HG03442 (cell line): ENCODE data around the gene GJC2.
"Not testable (repeated sequence)": the region's sequence is repeated elsewhere in the genome, so short reads cannot be mapped to it uniquely, and the experiment has no call there.

Experiments used
- ATAC-seq: cut with Tn5 transposase; IDR thresholded peaks from one replicate; pipeline ENCODE4 v1.9.1; 2021; ENCODE audit warnings: mild to moderate bottlenecking, moderate library complexity; ENCODE audit not compliant: unreplicated experiment

Gene GJC2

GRCh38 chr1:228149406-228150119, at the start of gene GJC2:
GJC2 (plus strand) TSS chr1:228149930; CDS start chr1:228157759, 7,829 bp downstream.
- ATAC-seq = no peak

- no peak for ATAC-seq
Measured at GRCh38 chr1:228100822-228101613, 48.7 kb upstream of the GJC2 start.

GRCh38 chr1:228101614-228101993, 48.1 kb upstream of the GJC2 start:
- ATAC-seq = no peak

GRCh38 chr1:228101994-228102790, 47.5 kb upstream of the GJC2 start:
- ATAC-seq = peak; percentile 16

- ATAC-seq = peak; percentile 72
Measured at GRCh38 chr1:228102791-228103620, 46.7 kb upstream of the GJC2 start, which contains the start of gene C1orf35. C1orf35 (minus strand) TSS chr1:228103325; CDS start chr1:228103227, 98 bp downstream.

GRCh38 chr1:228104526-228105269, 45.0 kb upstream of the GJC2 start:
- ATAC-seq = no peak

GRCh38 chr1:228105270-228105995, 44.3 kb upstream of the GJC2 start:
- no peak for ATAC-seq

- no peak for ATAC-seq
Measured at GRCh38 chr1:228105996-228106799, 43.5 kb upstream of the GJC2 start.

GRCh38 chr1:228106800-228107054, 43.0 kb upstream of the GJC2 start:
- no peak for ATAC-seq

- ATAC-seq = no peak
Measured at GRCh38 chr1:228107636-228108035, 42.1 kb upstream of the GJC2 start.

GRCh38 chr1:228108055-228108690, 41.6 kb upstream of the GJC2 start:
- no peak for ATAC-seq

- ATAC-seq = peak; percentile 1
Measured at GRCh38 chr1:228108742-228109072, 41.0 kb upstream of the GJC2 start.

- peak; percentile 86 for ATAC-seq
Measured at GRCh38 chr1:228109073-228109961, 40.4 kb upstream of the GJC2 start, which contains the start of gene MRPL55. MRPL55 (minus strand) TSS chr1:228109299; CDS start chr1:228108260, 1,039 bp downstream.

GRCh38 chr1:228109962-228110488, 39.7 kb upstream of the GJC2 start:
- peak; percentile 2 for ATAC-seq

- no peak for ATAC-seq
Measured at GRCh38 chr1:228110556-228110955, 39.2 kb upstream of the GJC2 start.

- not testable (repeated sequence) for ATAC-seq
Measured at GRCh38 chr1:228111315-228111714, 38.4 kb upstream of the GJC2 start.

- ATAC-seq = no peak
Measured at GRCh38 chr1:228112167-228112566, 37.6 kb upstream of the GJC2 start.
